Activated T-cell treated with anti-CD3 and anti-CD28 coated beads for 1 hour (primary cell): ENCODE data around the gene SPC24.
"Not testable (repeated sequence)": the region's sequence is repeated elsewhere in the genome, so short reads cannot be mapped to it uniquely, and the experiment has no call there.

ENCODE experiments used
- DNase-seq: peaks from one replicate; pipeline ENCODE4 v3.0.0-alpha.2; 2020; ENCODE audit warnings: low read depth

The SPC24 gene

DNA sequence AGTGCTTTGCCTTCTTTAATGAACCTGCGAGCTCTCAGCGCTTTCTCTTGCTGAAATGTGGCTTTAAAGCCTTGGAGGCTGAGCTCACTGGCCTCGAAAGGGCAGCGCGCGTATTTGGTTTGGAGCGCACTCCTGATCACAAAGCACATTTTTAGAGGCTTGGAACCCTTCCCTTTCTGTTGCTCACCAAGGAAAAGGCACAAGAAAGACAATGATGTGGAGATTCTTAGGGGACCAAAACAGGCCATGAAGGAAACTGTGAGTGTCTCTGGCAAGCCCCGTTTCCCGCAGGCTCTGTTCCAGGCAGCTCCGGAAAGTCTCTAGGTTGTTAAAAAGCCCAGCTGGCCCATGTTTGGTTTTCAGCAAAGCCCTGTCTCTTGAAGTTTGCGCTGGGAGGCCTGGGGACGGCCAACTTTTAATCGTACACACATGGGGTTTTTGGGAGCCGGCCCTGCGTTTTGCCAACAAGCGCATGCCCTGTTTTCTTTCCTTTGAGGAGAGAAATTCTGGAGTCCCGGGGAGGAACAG lies 9.4 kb upstream of the SPC24 start:
- DNase-seq = no peak

DNA sequence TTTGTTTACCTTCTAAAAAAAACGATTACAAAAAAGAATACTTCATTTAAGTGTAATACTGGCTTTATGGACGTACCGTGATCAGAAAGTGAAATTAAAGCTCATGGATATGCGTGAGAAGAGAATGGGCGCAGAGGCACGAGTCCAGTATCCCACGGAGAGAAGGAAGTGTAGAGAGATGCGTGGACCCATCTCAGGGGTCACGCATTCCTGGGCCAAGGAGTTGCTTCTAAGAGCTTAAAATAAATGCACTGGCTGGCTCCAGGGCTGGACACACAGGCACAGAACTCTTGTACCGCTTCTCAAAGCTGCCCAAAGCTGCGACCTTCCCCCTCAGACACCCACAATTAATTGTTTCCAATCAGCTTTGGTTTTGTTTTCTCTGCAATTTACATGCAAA lies 8.7 kb upstream of the SPC24 start:
- no peak for DNase-seq

DNA sequence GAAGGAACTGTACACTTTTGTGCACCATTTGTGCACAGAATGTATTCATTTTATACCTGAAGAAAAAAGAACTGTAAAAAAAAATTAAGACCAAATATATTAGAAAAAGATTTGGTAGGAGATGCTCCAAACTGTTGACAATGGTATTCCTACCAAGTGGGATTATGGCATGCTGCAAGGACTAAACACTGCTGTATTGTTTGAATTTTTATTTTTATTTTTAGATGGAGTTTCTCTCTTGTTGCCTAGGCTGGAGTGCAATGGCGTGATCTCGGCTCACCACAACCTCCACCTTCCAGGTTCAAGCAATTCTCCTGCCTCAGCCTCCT lies 4.8 kb upstream of the SPC24 start:
- not testable (repeated sequence) for DNase-seq

DNA sequence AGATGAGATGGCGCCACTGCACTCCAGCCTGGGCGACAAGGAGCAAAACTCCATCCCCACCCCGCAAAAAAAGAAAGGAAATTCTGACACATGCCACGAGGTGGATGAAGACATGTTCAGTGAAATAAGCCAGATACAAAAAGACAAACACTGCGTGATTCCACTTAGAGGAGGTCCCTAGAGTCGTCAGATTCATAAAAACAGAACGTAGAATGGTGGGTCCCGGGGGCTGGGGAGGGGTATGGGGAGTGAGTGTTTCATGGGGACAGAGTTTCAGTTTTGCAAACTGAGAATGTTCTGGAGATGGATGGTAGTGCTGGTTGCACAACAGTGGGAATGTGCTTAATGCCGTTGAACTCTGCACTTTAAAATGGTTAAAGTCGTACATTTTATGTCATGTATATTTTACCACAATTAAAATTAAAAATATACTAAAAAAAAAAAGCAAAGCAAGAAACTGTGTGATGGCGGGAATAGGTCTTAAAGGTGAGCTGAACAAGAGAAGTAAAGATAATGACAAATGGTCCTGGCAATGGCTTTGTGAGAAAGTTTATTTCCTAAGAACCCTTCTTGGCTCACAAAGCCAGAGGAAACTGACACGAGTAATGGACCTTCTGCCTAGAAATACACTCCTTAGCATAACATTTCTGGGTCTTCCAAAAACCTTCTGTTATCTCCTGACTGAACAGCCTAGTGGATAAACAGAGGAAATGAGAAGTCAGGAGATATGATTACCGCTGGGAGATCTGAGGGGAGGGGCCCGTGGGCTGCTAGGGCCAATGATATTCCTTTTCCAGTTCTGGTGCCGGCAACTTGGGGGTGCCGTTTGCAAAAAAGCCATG lies 4.2 kb upstream of the SPC24 start:
- DNase-seq = no peak

DNA sequence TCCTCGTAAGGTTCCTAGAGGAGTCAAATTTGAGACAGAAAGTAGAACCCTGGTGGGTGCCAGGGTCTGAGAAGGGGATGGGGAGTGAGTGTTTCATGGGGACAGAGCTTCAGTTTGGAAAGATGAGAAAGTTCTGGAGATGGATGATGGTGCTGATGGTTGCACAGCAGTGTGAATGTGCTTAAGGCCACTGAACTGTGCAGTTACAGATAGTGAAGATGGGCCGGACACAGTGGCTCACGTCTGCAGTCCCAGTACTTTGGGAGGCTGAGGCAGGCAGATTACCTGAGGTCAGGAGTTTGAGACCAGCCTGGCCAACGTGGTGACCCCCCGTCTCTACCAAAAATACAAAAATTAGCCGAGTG lies 917 bp downstream of the SPC24 start:
- no peak for DNase-seq

DNA sequence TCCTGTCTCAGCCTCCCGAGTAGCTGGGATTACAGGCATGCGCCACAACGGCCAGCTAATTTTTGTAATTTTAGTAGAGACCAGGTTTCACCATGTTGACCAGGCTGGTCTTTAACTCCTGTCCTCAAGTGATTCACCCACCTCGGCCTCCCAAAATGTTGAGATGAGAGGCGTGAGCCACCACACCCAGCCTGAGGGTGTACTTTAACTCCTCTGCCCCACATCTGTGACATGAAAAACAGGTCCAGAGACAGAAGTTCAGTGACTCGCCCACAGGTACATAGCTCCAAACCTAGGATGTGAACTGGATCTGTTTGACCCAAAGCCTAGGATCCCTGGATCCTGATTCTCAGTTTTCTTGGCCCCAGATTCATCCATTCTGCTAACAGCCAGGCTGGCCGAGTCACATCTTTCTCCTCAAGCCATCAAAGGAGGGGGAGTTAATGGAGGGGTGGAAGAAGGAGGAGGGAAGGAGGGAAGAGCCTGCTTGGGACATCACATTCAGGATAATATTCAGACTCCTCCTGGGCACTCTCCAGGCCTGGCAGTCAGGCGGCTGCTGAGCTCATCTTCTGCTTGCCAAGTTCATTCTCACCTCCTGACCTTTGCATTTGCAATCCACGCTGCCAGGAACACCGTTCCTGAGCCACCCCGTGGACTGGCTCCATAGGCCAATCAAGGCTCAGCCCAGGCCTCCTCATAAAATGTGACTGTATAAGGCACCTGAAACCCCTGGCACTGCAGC lies 3.1 kb downstream of the SPC24 start:
- DNase-seq = no peak

DNA sequence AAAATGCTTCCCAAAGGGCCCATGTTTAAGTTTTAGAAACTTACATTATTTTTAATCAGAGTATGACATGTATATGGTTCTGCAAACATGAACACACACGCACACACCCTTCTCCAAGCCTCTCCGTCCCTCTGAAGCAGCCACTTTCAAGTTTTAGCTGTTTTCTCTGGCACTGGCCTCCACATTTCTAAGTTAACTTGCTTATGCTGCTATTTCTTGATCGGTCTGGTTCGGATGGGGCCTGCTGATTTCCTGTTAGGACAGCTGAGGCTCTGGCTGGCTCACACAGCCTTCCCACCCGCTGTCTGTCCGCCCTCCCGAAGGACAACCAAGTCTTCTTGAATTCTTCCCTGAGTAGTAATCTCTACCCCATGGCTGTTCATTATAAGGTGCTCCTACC lies 4.4 kb downstream of the SPC24 start:
- no peak for DNase-seq

DNA sequence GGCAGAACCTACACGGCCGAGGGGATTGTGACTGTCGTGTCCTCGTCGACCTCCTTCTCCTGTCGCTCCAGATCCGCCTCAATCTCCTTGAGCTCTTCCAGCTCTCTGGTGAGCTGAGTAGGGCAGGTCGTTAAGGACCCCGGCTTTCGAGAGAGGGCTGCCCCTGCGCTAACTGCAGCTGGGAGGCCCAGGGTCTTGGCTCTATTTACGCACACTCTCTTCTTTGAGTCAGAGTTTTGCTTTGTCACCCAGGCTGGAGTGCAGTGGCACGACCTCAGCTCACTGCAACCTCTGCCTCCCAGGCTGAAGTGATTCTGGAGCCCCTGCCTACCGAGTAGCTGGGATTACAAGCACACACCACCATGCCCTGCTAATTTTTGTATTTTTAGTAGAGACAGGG lies 7.6 kb downstream of the SPC24 start:
- no peak for DNase-seq

DNA sequence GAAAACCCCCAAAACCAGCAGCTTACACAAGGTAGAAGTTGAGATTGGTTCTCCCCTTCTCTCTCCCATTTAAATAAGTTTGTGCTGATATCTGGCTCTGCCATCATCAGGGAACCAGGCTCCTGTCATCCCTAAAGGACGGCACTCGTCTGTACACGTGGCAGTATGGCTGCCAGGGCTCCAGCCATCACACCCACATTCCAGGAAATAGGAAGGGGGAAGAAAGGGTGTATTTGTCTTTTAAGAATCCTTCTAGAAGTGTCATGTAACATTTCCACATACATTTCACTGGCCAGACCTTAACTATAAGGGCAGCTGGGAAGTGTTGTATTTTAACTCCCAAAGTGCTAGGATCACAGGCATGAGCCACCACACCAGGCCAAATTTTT lies 10.1 kb downstream of the SPC24 start:
- no peak for DNase-seq

DNA sequence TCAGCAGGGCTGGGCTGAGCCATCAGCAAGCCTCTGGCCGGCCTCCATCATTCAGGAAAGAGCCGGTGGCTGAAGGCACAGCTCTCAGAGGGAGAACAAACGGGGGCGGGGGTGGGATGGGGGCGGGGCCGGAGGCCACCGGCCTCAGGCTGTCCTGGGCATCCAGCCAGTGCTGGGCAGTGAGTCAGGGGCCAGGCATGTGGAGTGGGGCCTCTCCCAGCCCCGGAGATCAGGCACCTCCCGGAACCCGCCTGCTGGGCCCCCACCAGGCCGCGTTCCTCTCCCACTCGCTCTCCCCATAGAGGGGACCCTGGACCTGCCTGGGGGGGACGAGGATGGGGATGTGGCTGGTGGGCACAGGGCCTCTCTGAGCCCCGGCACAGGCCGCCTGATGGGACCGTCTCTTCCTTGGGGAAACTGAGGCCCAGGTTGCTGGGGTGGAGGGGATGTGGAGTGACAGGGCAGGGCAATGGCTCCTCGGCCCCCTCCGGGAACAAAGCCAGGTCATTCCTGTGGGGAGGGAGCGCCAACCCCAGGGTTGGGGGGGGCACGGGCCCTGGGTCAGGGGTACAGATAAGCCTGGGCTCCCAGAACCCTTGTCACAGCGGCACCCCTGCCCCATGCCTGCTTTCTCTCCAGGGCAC lies 12.9 kb downstream of the SPC24 start:
- DNase-seq = no peak

DNA sequence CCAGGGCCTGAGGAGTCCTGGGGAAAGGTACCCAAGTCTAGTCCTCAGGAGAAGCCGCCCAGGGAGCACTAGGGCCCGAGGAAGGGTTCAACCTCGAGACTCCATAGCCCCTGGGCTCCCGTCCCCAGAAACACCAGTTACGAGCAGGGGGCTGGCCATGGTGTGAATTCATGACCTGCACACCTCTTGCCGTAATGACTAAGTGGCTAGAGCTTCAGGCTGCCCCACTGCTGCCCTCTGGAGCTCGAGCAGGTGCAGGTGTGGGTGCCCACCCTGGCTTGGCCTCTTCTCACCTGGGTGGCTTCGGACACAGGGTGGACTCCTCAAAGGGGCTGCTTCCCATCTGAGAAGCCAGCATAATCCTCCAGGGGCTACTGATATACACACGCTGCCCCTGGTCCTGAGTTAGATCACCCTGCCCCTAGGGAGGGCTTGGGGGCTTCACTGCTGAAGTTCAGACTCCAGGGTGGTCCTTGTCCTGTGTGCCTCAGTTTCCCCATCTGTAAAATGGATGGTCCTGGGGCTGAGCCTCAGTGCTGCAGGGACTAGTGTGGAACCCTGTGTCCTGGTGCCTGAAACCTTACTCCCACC lies 13.6 kb downstream of the SPC24 start:
- no peak for DNase-seq

DNA sequence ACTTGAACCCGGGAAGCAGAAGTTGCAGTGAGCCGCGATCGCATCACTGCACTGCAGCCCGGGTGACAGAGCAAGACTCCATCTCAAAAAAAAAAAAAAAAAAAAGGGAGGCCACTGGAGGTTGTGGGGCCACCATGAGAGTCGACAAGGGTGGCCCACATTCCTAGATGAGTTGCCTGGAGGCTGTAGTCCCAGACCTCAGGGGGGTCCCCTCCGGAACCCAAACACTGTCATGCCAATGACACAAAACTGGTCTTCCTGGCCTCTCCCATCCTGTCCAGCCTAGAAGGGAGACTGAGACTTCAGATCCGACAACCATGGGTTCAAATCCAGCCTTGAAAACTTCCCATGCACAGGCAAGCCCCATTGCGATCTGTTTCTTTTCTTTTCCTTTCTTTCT lies 14.7 kb downstream of the SPC24 start:
- DNase-seq = no peak

DNA sequence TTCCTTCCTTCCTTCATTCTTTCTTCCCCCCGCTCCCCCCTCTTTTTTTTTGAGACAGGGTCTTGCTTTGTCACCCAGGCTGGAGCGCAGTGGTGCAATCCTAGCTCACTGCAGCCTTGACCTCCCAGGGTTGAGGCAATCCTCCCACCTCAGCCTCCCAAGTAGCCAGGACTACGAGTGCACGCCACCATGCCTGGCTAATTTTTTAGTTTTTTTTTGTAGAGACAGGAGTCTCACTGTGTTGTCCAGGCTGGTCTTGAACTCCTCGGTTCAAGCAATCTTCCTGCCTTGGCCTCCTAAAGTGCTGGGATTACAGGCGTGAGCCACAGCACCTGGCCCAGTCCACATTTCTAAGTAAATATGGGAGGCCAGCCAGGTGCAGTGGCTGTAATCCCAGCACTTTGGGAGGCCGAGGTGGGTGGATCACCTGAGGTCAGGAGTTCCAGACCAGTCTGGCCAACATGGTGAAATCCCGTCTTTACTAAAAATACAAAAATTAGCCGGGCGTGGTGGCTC lies 15.5 kb downstream of the SPC24 start:
- not testable (repeated sequence) for DNase-seq

DNA sequence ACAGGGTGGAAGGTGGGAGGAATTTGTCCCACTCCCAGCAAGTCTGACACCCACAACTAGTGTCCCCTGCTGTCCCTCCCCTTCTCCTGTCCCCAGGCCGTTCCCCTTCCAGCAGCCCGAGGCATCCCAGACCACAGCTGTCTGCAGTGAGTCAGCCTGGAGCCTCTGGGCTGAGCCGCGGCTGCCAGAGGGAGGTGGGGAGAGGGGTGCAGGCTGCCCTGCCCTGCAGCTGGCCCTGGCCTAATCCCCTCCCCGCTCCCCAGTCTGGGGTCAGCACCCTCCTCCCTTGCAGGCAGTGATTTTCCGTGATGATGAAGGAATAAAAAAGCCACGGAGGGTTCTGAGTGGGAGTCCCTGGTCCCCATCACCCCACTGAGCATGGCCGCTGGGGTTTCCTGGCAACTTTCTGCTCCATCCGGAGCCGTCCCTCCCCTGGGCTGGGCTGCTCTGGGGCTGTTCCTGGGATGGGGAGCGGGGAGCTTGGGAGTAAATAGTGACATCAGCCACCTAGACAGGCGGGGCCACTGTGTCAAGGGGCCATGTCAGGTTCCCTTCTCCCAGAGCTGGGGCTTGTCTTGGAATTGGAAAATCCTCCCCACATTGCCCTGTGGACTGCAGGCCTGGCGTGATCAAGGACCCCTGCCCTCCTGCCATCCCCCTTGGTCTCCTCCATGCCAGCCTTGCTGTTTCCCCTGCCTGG lies 16.8 kb downstream of the SPC24 start:
- DNase-seq = no peak

DNA sequence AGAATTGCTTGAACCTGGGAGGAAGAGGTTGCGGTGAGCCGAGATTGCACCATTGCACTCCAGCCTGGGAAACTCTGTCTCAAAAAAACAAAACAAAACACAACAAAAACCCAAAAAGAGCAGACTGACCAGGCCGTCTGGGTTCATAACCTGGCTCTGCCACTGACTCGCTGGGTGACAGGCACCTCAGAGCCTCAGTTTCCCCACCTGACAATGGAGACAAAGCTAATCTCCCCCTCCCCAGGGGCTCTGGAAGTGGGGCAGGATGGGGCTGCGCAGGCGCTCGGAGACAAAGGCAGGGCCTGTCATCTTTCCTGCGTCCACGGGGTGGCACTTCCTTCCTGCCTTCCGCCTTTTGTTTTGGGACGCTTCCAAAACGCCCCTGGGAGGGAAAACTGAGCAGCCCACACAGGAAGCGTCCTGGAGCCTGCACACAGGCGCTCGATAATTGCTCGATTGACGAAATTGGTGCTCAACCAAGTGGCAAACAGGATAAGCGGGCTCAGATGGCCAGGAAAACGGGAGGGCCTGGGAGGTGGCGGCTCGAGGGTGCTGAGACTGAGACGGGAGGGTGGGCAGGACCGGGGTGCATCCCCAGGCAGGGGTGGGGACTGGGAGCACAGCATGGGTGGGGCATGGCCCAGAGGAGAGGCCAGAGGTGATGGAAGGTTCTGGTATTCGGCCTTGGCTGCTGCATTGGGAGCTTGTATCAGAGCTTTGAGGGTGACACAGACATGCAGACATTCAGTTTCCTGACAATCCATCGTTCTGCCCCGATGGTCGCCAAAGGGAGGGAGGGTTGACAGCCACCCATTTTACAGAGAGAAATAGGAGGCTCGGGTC lies 17.8 kb downstream of the SPC24 start:
- DNase-seq = peak; percentile 33

DNA sequence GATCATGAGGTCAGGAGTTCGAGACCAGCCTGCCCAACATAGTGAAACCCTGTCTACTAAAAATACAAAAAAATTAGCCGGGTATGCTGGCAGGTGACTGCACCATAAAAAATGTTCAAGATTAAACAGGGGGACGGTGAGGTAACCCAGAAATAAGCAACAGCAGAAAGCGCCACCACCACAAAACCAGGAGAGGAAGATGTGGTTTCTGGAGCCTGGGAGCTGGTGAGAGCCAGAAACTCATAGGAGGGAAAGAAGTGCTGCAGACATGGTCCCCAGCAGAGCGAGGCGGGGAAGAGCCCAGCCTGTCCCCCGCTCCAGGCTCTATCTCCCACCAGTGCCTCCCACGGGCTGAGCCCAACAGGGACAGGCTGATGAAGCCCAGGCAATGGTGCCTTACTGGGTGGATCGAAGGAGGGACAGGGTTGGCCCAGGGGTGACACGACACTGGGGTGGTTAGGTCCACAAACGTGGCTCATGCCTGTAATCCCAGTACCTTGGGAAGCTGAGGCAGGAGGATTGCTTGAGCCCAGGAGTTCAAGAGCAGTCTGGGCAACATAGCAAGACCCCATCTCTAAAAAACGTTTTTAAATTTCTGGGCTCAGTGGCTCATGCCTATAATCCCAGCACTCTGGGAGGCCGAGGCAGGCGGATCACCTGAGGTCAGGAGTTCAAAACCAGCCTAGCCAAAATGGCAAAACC lies 19.0 kb downstream of the SPC24 start:
- DNase-seq = no peak

DNA sequence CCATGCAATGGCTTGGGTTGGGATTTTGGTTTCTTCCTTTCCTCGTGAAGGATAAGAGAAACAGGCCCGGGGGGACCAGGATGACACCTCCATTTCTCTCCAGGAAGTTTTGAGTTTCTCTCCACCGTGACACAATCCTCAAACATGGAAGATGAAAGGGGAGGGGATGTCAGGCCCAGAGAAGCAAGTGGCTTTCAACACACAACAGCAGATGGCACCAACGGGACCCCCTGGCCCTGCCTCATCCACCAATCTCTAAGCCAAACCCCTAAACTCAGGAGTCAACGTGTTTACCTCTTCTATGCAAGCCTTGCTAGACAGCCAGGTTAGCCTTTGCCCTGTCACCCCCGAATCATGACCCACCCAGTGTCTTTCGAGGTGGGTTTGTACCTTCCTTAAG lies 24.1 kb downstream of the SPC24 start:
- no peak for DNase-seq

DNA sequence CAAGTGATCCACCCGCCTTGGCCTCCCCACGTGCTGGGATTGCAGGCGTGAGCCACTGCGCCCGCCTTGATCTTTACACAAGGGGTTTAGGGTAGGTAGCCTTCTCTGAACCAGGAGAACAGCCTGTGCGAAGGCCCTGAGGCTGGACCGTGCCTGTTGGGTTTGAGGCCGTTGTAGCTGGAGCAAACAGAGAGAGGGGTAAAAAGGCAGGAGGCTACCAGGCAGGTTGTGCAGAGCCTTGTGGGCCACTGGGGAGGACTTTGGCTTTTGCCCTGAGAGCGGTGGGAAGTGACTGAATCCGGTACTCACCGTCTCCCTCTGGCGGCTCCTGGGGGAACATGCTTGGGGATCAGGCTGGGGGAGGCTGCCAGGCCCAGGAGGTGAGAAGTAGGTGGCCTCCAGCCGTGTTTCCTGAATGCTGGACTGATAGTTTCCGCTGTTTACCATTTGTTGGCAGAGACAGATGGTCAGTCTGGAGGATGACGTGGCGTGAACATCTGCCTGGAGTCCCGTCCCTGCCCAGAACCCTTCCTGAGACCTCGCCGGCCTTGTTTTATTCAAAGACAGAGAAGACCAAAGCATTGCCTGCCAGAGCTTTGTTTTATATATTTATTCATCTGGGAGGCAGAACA lies 24.6 kb downstream of the SPC24 start:
- peak; percentile 67 for DNase-seq

DNA sequence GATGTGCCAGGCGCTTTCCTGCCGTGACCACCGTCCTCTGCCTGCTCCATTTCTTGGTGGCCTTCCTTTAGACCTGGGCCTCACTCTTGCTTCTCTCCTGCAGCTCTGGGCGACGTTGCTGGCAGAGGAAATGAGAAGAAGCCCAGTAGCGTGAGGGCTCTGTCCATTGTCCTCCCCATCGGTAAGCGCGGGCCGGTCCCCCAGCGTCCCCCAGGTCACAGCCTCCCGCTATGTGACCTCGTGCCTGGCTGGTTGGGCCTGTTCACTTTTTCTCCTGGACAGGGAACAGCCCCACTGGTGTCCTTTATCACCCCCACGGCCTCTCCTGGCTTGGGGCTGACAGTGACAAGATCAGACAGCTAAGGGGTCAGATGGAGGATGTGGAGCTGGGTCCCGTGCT lies 27.7 kb downstream of the SPC24 start:
- no peak for DNase-seq
